ENCODE measurements around the gene NACC2.

NACC2 gene

GRCh38 chr9:136002215-136002614, 92.9 kb downstream of the NACC2 start:
- Histone ChIP-seq H3K27me3 (ENCODE audit: control insufficient read depth, insufficient read depth, low read length) (no peaks in the 10 kb centered on the region), H3K36me3 (ENCODE audit: control insufficient read depth, low read depth, low read length) (no peaks in the 10 kb centered on the region), H3K4me1 (ENCODE audit: control insufficient read depth, low read depth, low read length) (peaks cover 30% of the 10 kb centered on the region), H3K27ac (ENCODE audit: low read length) (no peak overlapping the region), H3K9ac (ENCODE audit: low read length) (no peak overlapping the region), H3K4me3 (ENCODE audit: low read length) (no peak overlapping the region), H3K9me3 (ENCODE audit: control insufficient read depth, low read depth, low read length) (no peaks in the 10 kb centered on the region)

GRCh38 chr9:136001231-136001630, 93.9 kb downstream of the NACC2 start:
- Histone ChIP-seq H3K4me1 (ENCODE audit: control insufficient read depth, low read depth, low read length) (peaks cover 21% of the 10 kb centered on the region), H3K4me3 (ENCODE audit: low read length) (no peak overlapping the region), H3K36me3 (ENCODE audit: control insufficient read depth, low read depth, low read length) (no peaks in the 10 kb centered on the region), H3K9me3 (ENCODE audit: control insufficient read depth, low read depth, low read length) (no peaks in the 10 kb centered on the region), H3K27ac (ENCODE audit: low read length) (no peak overlapping the region), H3K9ac (ENCODE audit: low read length) (no peak overlapping the region), H3K27me3 (ENCODE audit: control insufficient read depth, insufficient read depth, low read length) (no peaks in the 10 kb centered on the region)

GRCh38 chr9:135998410-135999071, 96.5 kb downstream of the NACC2 start:
- Histone ChIP-seq H3K9me3 (ENCODE audit: control insufficient read depth, low read depth, low read length) (no peaks in the 10 kb centered on the region), H3K36me3 (ENCODE audit: control insufficient read depth, low read depth, low read length) (no peaks in the 10 kb centered on the region), H3K9ac (ENCODE audit: low read length) (no peak overlapping the region), H3K4me3 (ENCODE audit: low read length) (no peak overlapping the region), H3K4me1 (ENCODE audit: control insufficient read depth, low read depth, low read length) (peaks cover 8% of the 10 kb centered on the region), H3K27ac (ENCODE audit: low read length) (no peak overlapping the region), H3K27me3 (ENCODE audit: control insufficient read depth, insufficient read depth, low read length) (no peaks in the 10 kb centered on the region)

- no peak overlapping the region for H3K4me3 ChIP-seq (ENCODE audit: low read length)
- H3K27ac ChIP-seq (ENCODE audit: low read length): no peak overlapping the region
- H3K9me3 ChIP-seq (ENCODE audit: control insufficient read depth, low read depth, low read length): no peaks in the 10 kb centered on the region
- no peaks in the 10 kb centered on the region for H3K27me3 ChIP-seq (ENCODE audit: control insufficient read depth, insufficient read depth, low read length)
- H3K4me1 ChIP-seq (ENCODE audit: control insufficient read depth, low read depth, low read length): peaks cover 12% of the 10 kb centered on the region
- no peaks in the 10 kb centered on the region for H3K36me3 ChIP-seq (ENCODE audit: control insufficient read depth, low read depth, low read length)
- H3K9ac ChIP-seq (ENCODE audit: low read length): no peak overlapping the region
Measured at GRCh38 chr9:135998016-135998380, 97.1 kb downstream of the NACC2 start.

- no peak overlapping the region for H3K4me3 ChIP-seq (ENCODE audit: low read length)
- H3K4me1 ChIP-seq (ENCODE audit: control insufficient read depth, low read depth, low read length): peaks cover 15% of the 10 kb centered on the region
- H3K36me3 ChIP-seq (ENCODE audit: control insufficient read depth, low read depth, low read length): no peaks in the 10 kb centered on the region
- H3K27ac ChIP-seq (ENCODE audit: low read length): no peak overlapping the region
- H3K9ac ChIP-seq (ENCODE audit: low read length): no peak overlapping the region
- no peaks in the 10 kb centered on the region for H3K9me3 ChIP-seq (ENCODE audit: control insufficient read depth, low read depth, low read length)
- no peaks in the 10 kb centered on the region for H3K27me3 ChIP-seq (ENCODE audit: control insufficient read depth, insufficient read depth, low read length)
Measured at GRCh38 chr9:135997090-135998015, 97.7 kb downstream of the NACC2 start.

- no peak overlapping the region for H3K4me3 ChIP-seq (ENCODE audit: low read length)
- H3K36me3 ChIP-seq (ENCODE audit: control insufficient read depth, low read depth, low read length): no peaks in the 10 kb centered on the region
- H3K4me1 ChIP-seq (ENCODE audit: control insufficient read depth, low read depth, low read length): peaks cover 18% of the 10 kb centered on the region
- no peaks in the 10 kb centered on the region for H3K27me3 ChIP-seq (ENCODE audit: control insufficient read depth, insufficient read depth, low read length)
- no peak overlapping the region for H3K27ac ChIP-seq (ENCODE audit: low read length)
- no peak overlapping the region for H3K9ac ChIP-seq (ENCODE audit: low read length)
- H3K9me3 ChIP-seq (ENCODE audit: control insufficient read depth, low read depth, low read length): no peaks in the 10 kb centered on the region
Measured at GRCh38 chr9:135995816-135996215, 99.3 kb downstream of the NACC2 start.

GRCh38 chr9:135994501-135995192, 100.4 kb downstream of the NACC2 start:
- Histone ChIP-seq H3K4me1 (ENCODE audit: control insufficient read depth, low read depth, low read length) (peaks cover 18% of the 10 kb centered on the region), H3K4me3 (ENCODE audit: low read length) (no peak overlapping the region), H3K27ac (ENCODE audit: low read length) (no peak overlapping the region), H3K36me3 (ENCODE audit: control insufficient read depth, low read depth, low read length) (no peaks in the 10 kb centered on the region), H3K27me3 (ENCODE audit: control insufficient read depth, insufficient read depth, low read length) (no peaks in the 10 kb centered on the region), H3K9me3 (ENCODE audit: control insufficient read depth, low read depth, low read length) (no peaks in the 10 kb centered on the region), H3K9ac (ENCODE audit: low read length) (no peak overlapping the region)

GRCh38 chr9:135993765-135994500, 101.2 kb downstream of the NACC2 start:
- Histone ChIP-seq H3K4me3 (ENCODE audit: low read length) (no peak overlapping the region), H3K27me3 (ENCODE audit: control insufficient read depth, insufficient read depth, low read length) (no peaks in the 10 kb centered on the region), H3K4me1 (ENCODE audit: control insufficient read depth, low read depth, low read length) (peaks cover 18% of the 10 kb centered on the region), H3K9me3 (ENCODE audit: control insufficient read depth, low read depth, low read length) (no peaks in the 10 kb centered on the region), H3K36me3 (ENCODE audit: control insufficient read depth, low read depth, low read length) (no peaks in the 10 kb centered on the region), H3K9ac (ENCODE audit: low read length) (no peak overlapping the region), H3K27ac (ENCODE audit: low read length) (no peak overlapping the region)

GRCh38 chr9:135993409-135993742, 101.7 kb downstream of the NACC2 start:
- Histone ChIP-seq H3K9ac (ENCODE audit: low read length) (peak overlapping the region; percentile 19), H3K36me3 (ENCODE audit: control insufficient read depth, low read depth, low read length) (no peaks in the 10 kb centered on the region), H3K4me3 (ENCODE audit: low read length) (no peak overlapping the region), H3K27ac (ENCODE audit: low read length) (no peak overlapping the region), H3K9me3 (ENCODE audit: control insufficient read depth, low read depth, low read length) (no peaks in the 10 kb centered on the region), H3K4me1 (ENCODE audit: control insufficient read depth, low read depth, low read length) (peaks cover 18% of the 10 kb centered on the region), H3K27me3 (ENCODE audit: control insufficient read depth, insufficient read depth, low read length) (no peaks in the 10 kb centered on the region)

- H3K27ac ChIP-seq (ENCODE audit: low read length): no peak overlapping the region
- peak overlapping the region; percentile 19 for H3K9ac ChIP-seq (ENCODE audit: low read length)
- peaks cover 18% of the 10 kb centered on the region for H3K4me1 ChIP-seq (ENCODE audit: control insufficient read depth, low read depth, low read length)
- H3K27me3 ChIP-seq (ENCODE audit: control insufficient read depth, insufficient read depth, low read length): no peaks in the 10 kb centered on the region
- H3K4me3 ChIP-seq (ENCODE audit: low read length): peak overlapping the region; percentile 43
- no peaks in the 10 kb centered on the region for H3K9me3 ChIP-seq (ENCODE audit: control insufficient read depth, low read depth, low read length)
- no peaks in the 10 kb centered on the region for H3K36me3 ChIP-seq (ENCODE audit: control insufficient read depth, low read depth, low read length)
Measured at GRCh38 chr9:135992486-135993408, 102.3 kb downstream of the NACC2 start.
